PC-9 (cell line): ENCODE data around the gene SCN7A. TPM values are rescaled to one million over a fixed set of nuclear protein-coding genes. Genes with fewer than 3 reads are reported as not detected.

ENCODE experiments used
- BruUV-seq: library from RNA; stranded (reverse); fragments of 400-500 nt; replicated peaks from 2 replicates; lab custom pipeline; 2021; lab: Mats Ljungman, UMichigan
- CTCF ChIA-PET: fragments of 300-600 bp; sonication (Branson Sonifier 250); formaldehyde crosslinking; loops from one replicate; lab custom pipeline; 2022; ENCODE audit warnings: antibody characterized with exemption; lab: Charles Lee
- POLR2A ChIA-PET: fragments of 300-600 bp; sonication (Branson Sonifier 250); formaldehyde crosslinking; loops from one replicate; lab custom pipeline; 2022; ENCODE audit warnings: antibody characterized with exemption; ENCODE audit not compliant: unreplicated experiment; lab: Charles Lee
- DNase-seq, 2 experiments: peaks; one replicate each; pipeline versions ENCODE4 v3.0.0 to v3.0.0-alpha.2; 2015 to 2022; ENCODE audit warnings: mixed read lengths in 1 of 2
- H2AFZ ChIP-seq: fragments of 200-600 bp; sonication (generic); 2 replicates; pipeline ENCODE4 v1.8.1; 2017; ENCODE audit warnings: antibody characterized with exemption
- H3F3A ChIP-seq: fragments of 200-600 bp; sonication (generic); 2 replicates; pipeline ENCODE4 v1.8.1; 2017; ENCODE audit warnings: antibody characterized with exemption, mild to moderate bottlenecking, low read depth; ENCODE audit not compliant: insufficient read depth
- H3K27ac ChIP-seq: fragments of 200-600 bp; sonication (generic); 2 replicates; pipeline ENCODE4 v1.6.1; 2016; ENCODE audit warnings: mixed run types
- H3K27me3 ChIP-seq: fragments of 200-600 bp; sonication (generic); 2 replicates; pipeline ENCODE4 v1.6.1; 2016; ENCODE audit warnings: low read depth, mixed run types; ENCODE audit not compliant: insufficient read depth
- H3K36me3 ChIP-seq: fragments of 200-600 bp; sonication (generic); 2 replicates; pipeline ENCODE4 v1.6.1; 2016; ENCODE audit warnings: low read depth, mixed run types
- H3K4me1 ChIP-seq: fragments of 200-600 bp; sonication (generic); replicated peaks from 2 replicates; pipeline ENCODE4 v1.6.1; 2016; ENCODE audit warnings: mixed run types; ENCODE audit not compliant: insufficient read depth
- H3K4me2 ChIP-seq: fragments of 200-600 bp; sonication (generic); 2 replicates; pipeline ENCODE4 v1.6.1; 2017; ENCODE audit warnings: mixed run types
- H3K4me3 ChIP-seq: fragments of 200-600 bp; sonication (generic); 2 replicates; pipeline ENCODE4 v1.6.1; 2016; ENCODE audit warnings: mixed run types
- H3K79me2 ChIP-seq: fragments of 200-600 bp; sonication (generic); 2 replicates; pipeline ENCODE4 v1.6.1; 2017; ENCODE audit warnings: low read depth, mixed run types
- H3K9me2 ChIP-seq: fragments of 200-600 bp; sonication (generic); 2 replicates; pipeline ENCODE4 v1.8.1; 2017; ENCODE audit warnings: mild to moderate bottlenecking; ENCODE audit not compliant: insufficient read depth
- H3K9me3 ChIP-seq: fragments of 200-600 bp; sonication (generic); 2 replicates; pipeline ENCODE4 v1.8.1; 2016; ENCODE audit warnings: low read depth; ENCODE audit not compliant: insufficient read depth
- H4K20me1 ChIP-seq: fragments of 200-600 bp; sonication (generic); 2 replicates; pipeline ENCODE4 v1.8.1; 2017; ENCODE audit not compliant: insufficient read depth
- CTCF ChIP-seq: fragments of 200-600 bp; sonication (generic); conservative IDR thresholded peaks from 2 replicates; pipeline ENCODE4 v1.6.1; 2017; ENCODE audit warnings: mixed run types, antibody characterized with exemption, mild to moderate bottlenecking, moderate library complexity
- EZH2 ChIP-seq: fragments of 200-600 bp; sonication (generic); IDR thresholded peaks from 2 replicates; pipeline ENCODE4 v1.8.0; 2017; ENCODE audit warnings: antibody characterized with exemption, low read depth
- intact Hi-C: fragments of 100-400 bp; cut with micrococcal nuclease; formaldehyde crosslinking; loops from one replicate; pipeline ENCODE4 v1.10.0; 2022; ENCODE audit not compliant: unreplicated experiment
- total RNA-seq: library from RNA; stranded (reverse); gene quantifications from 2 replicates; pipeline ENCODE4 v1.2.3, GENCODE V29; 2021

The SCN7A gene
- total RNA-seq, 1 experiment from 2014 or later, result not detected

GRCh38 chr2:166468124-166469024 lies 25.7 kb downstream of the SCN7A start:
- no peaks in the 10 kb centered on the region for H3K36me3 ChIP-seq
- H3K79me2 ChIP-seq, result no peaks in the 10 kb centered on the region
- no peaks in the 10 kb centered on the region for H3K4me1 ChIP-seq
- H3K27ac ChIP-seq, result no peak overlapping the region
- H3K9me3 ChIP-seq, result no peaks in the 10 kb centered on the region
- H4K20me1 ChIP-seq, result no peaks in the 10 kb centered on the region
- no TSS peak for BruUV-seq
- no peaks in the 10 kb centered on the region for H3K27me3 ChIP-seq
- H3K4me2 ChIP-seq, result no peak overlapping the region
- TF ChIP-seq CTCF (no peak), EZH2 (no peak)
- H3F3A ChIP-seq, result no peaks in the 10 kb centered on the region
- ChIA-PET POLR2A (no interaction called here), CTCF (no interaction called here)
- H3K9me2 ChIP-seq, result no peaks in the 10 kb centered on the region
- no peak overlapping the region for H2AFZ ChIP-seq
- no peak for DNase-seq
- intact Hi-C loops, result no loop called here
- no peak overlapping the region for H3K4me3 ChIP-seq

- TF ChIP-seq CTCF (no peak), EZH2 (no peak)
- Histone ChIP-seq H3K9me2 (no peaks in the 10 kb centered on the region), H3F3A (no peaks in the 10 kb centered on the region), H3K27me3 (no peaks in the 10 kb centered on the region), H3K4me3 (no peak overlapping the region), H4K20me1 (no peaks in the 10 kb centered on the region), H3K4me2 (no peak overlapping the region), H3K36me3 (no peaks in the 10 kb centered on the region), H3K27ac (no peak overlapping the region), H2AFZ (no peak overlapping the region), H3K4me1 (no peaks in the 10 kb centered on the region), H3K79me2 (no peaks in the 10 kb centered on the region), H3K9me3 (no peaks in the 10 kb centered on the region)
- BruUV-seq, result no TSS peak
- DNase-seq, result no peak
- ChIA-PET CTCF (no interaction called here), POLR2A (no interaction called here)
- intact Hi-C loops, result no loop called here
These were observed 29.9 kb downstream of the SCN7A start for GRCh38 chr2:166464187-166464586.

- Histone ChIP-seq H3K9me2 (no peaks in the 10 kb centered on the region), H3K79me2 (no peaks in the 10 kb centered on the region), H3K27ac (no peak overlapping the region), H3K27me3 (no peaks in the 10 kb centered on the region), H4K20me1 (no peaks in the 10 kb centered on the region), H3K4me1 (no peaks in the 10 kb centered on the region), H3K4me2 (no peak overlapping the region), H3F3A (no peaks in the 10 kb centered on the region), H2AFZ (no peak overlapping the region), H3K36me3 (no peaks in the 10 kb centered on the region), H3K9me3 (no peaks in the 10 kb centered on the region), H3K4me3 (no peak overlapping the region)
- DNase-seq, result no peak
- BruUV-seq, result no TSS peak
- intact Hi-C loops, result no loop called here
- no peak for TF ChIP-seq CTCF
- TF ChIP-seq EZH2, result no peak
- CTCF ChIA-PET, result no interaction called here
- POLR2A ChIA-PET, result no interaction called here
These were observed 30.4 kb downstream of the SCN7A start for GRCh38 chr2:166463640-166464039.
